IMR-90 (cell line): Measurements from ENCODE around the gene CLIC1. TPM values are rescaled to one million over a fixed set of nuclear protein-coding genes. Genes with fewer than 3 reads are reported as not detected.

ENCODE experiments used
- ATAC-seq: fragments of 200-7000 bp; cut with Tn5 transposase; 2 replicates; pipeline ENCODE4 v1.9.1; 2020; ENCODE audit warnings: low read depth, mild to moderate bottlenecking, moderate library complexity
- BruUV-seq: library from RNA; stranded (reverse); fragments of 400-500 nt; replicated peaks from 2 replicates; lab custom pipeline; 2021; lab: Mats Ljungman, UMichigan
- CTCF ChIA-PET: fragments of 300-600 bp; formaldehyde crosslinking; extraction: SDS; loops from one replicate; lab custom pipeline; 2021; ENCODE audit warnings: antibody characterized with exemption; lab: Yijun Ruan, JAX
- POLR2A ChIA-PET: fragments of 300-600 bp; sonication (Branson Sonifier 250); formaldehyde crosslinking; loops from one replicate; lab custom pipeline; 2022; ENCODE audit warnings: antibody characterized with exemption; ENCODE audit not compliant: unreplicated experiment; lab: Charles Lee
- DNase-seq: peaks from one replicate; pipeline ENCODE4 v3.0.0; 2013
- H2AFZ ChIP-seq: replicated peaks from 2 replicates; pipeline ENCODE3; 2013; ENCODE audit warnings: low read length, mild to moderate bottlenecking; ENCODE audit not compliant: poor library complexity
- H2AK5ac ChIP-seq: 2 replicates; pipeline ENCODE4 v1.6.1; 2013; ENCODE audit warnings: low read depth, low read length, inconsistent platforms
- H2AK9ac ChIP-seq: replicated peaks from 2 replicates; pipeline ENCODE3; 2013; ENCODE audit warnings: mild to moderate bottlenecking, low read depth, low read length, moderate library complexity; ENCODE audit not compliant: poor library complexity
- H2BK120ac ChIP-seq: 2 replicates; pipeline ENCODE4 v1.6.1; 2013; ENCODE audit warnings: low read depth, low read length, inconsistent platforms
- H2BK15ac ChIP-seq: 3 replicates; pipeline ENCODE4 v1.6.1; 2013; ENCODE audit warnings: low read depth, low read length, inconsistent platforms
- H2BK20ac ChIP-seq: 2 replicates; pipeline ENCODE4 v1.6.1; 2013; ENCODE audit warnings: low read depth, mild to moderate bottlenecking, inconsistent platforms, low read length, moderate library complexity
- H2BK5ac ChIP-seq: 2 replicates; pipeline ENCODE4 v1.6.1; 2013; ENCODE audit warnings: mild to moderate bottlenecking, low read depth, low read length, inconsistent platforms; ENCODE audit not compliant: poor library complexity, severe bottlenecking
- H3K14ac ChIP-seq: replicated peaks from 2 replicates; pipeline ENCODE4 v1.6.1; 2013; ENCODE audit warnings: low read depth, low read length, inconsistent platforms
- H3K18ac ChIP-seq: 2 replicates; pipeline ENCODE4 v1.6.1; 2013; ENCODE audit warnings: low read depth, low read length, control low read depth
- H3K23ac ChIP-seq: 2 replicates; pipeline ENCODE4 v1.6.1; 2013; ENCODE audit warnings: low read depth, low read length, inconsistent platforms
- H3K27ac ChIP-seq: 2 replicates; pipeline ENCODE4 v1.5.1; 2013; ENCODE audit warnings: mild to moderate bottlenecking, control low read depth, low read length; ENCODE audit not compliant: insufficient read depth
- H3K27me3 ChIP-seq: 2 replicates; pipeline ENCODE4 v1.6.1; 2013; ENCODE audit warnings: low read length; ENCODE audit not compliant: control insufficient read depth, insufficient read depth
- H3K36me3 ChIP-seq: 2 replicates; pipeline ENCODE4 v1.6.1; 2013; ENCODE audit warnings: low read length, mixed read lengths; ENCODE audit not compliant: control insufficient read depth, insufficient read depth
- H3K4ac ChIP-seq: 2 replicates; pipeline ENCODE4 v1.6.1; 2013; ENCODE audit warnings: low read depth, low read length, inconsistent platforms
- H3K4me1 ChIP-seq: 2 replicates; pipeline ENCODE4 v1.6.1; 2013; ENCODE audit warnings: low read length, mixed read lengths; ENCODE audit not compliant: control insufficient read depth, insufficient read depth
- H3K4me2 ChIP-seq: 2 replicates; pipeline ENCODE4 v1.6.1; 2013; ENCODE audit warnings: low read depth, mild to moderate bottlenecking, control low read depth, low read length, moderate library complexity
- H3K4me3 ChIP-seq: 2 replicates; pipeline ENCODE4 v1.5.1; 2013; ENCODE audit warnings: low read depth, mild to moderate bottlenecking, control low read depth, low read length, moderate library complexity; ENCODE audit not compliant: insufficient read depth
- H3K56ac ChIP-seq: 2 replicates; pipeline ENCODE4 v1.6.1; 2013; ENCODE audit warnings: low read length, inconsistent platforms; ENCODE audit not compliant: insufficient read depth; ENCODE audit errors: extremely low read depth
- H3K79me1 ChIP-seq, 2 experiments: 2 replicates each; pipeline ENCODE4 v1.6.1; 2013; ENCODE audit warnings: low read length in 2 of 2, inconsistent platforms in 1 of 2, low read depth in 1 of 2
- H3K9ac ChIP-seq: 2 replicates; pipeline ENCODE4 v1.6.1; 2013; ENCODE audit warnings: low read depth, low read length, control low read depth
- H3K9me1 ChIP-seq: 2 replicates; pipeline ENCODE4 v1.6.1; 2013; ENCODE audit warnings: low read length, inconsistent platforms; ENCODE audit not compliant: insufficient read depth
- H3K9me3 ChIP-seq: 2 replicates; pipeline ENCODE4 v1.6.1; 2013; ENCODE audit warnings: low read length; ENCODE audit not compliant: control insufficient read depth, insufficient read depth
- H4K20me1 ChIP-seq: 2 replicates; pipeline ENCODE4 v1.6.1; 2013; ENCODE audit warnings: low read length, inconsistent platforms; ENCODE audit not compliant: insufficient read depth
- H4K5ac ChIP-seq: 2 replicates; pipeline ENCODE4 v1.6.1; 2013; ENCODE audit warnings: mild to moderate bottlenecking, low read depth, low read length, control low read depth
- H4K8ac ChIP-seq, 2 experiments: 2 replicates each; pipeline ENCODE4 v1.6.1; 2013; ENCODE audit warnings: low read depth in 2 of 2, low read length in 2 of 2, control low read depth in 1 of 2, inconsistent platforms in 1 of 2
- H4K91ac ChIP-seq: 2 replicates; pipeline ENCODE4 v1.6.1; 2013; ENCODE audit warnings: low read depth, low read length, inconsistent platforms; ENCODE audit not compliant: insufficient read depth
- BHLHE40 ChIP-seq: fragments of 150-350 bp; IDR thresholded peaks from 2 replicates; pipeline ENCODE4 v1.6.1; 2016; ENCODE audit warnings: mild to moderate bottlenecking, low read depth, low read length
- CEBPB ChIP-seq: IDR thresholded peaks from 2 replicates; pipeline ENCODE4 v1.6.1; 2012; ENCODE audit warnings: low read depth, low read length, improper control_type of control experiment
- CHD1 ChIP-seq: IDR thresholded peaks from 2 replicates; pipeline ENCODE4 v1.6.1; 2012; ENCODE audit warnings: low read depth, low read length, improper control_type of control experiment
- CTCF ChIP-seq: conservative IDR thresholded peaks from 2 replicates; pipeline ENCODE4 v1.5.1; 2012; ENCODE audit warnings: mild to moderate bottlenecking, low read depth, low read length, improper control_type of control experiment
- FOS ChIP-seq: fragments of 150-350 bp; IDR thresholded peaks from 2 replicates; pipeline ENCODE4 v1.6.1; 2016; ENCODE audit warnings: low read depth, low read length
- MAFK ChIP-seq: IDR thresholded peaks from 2 replicates; pipeline ENCODE4 v1.6.1; 2012; ENCODE audit warnings: low read depth, low read length, improper control_type of control experiment
- MAZ ChIP-seq: IDR thresholded peaks from 2 replicates; pipeline ENCODE4 v1.6.1; 2012; ENCODE audit warnings: low read depth, mild to moderate bottlenecking, low read length, improper control_type of control experiment, moderate library complexity, borderline replicate concordance
- MXI1 ChIP-seq: IDR thresholded peaks from 2 replicates; pipeline ENCODE4 v1.6.1; 2012; ENCODE audit warnings: low read depth, mild to moderate bottlenecking, low read length, moderate library complexity, borderline replicate concordance
- NFE2L2 ChIP-seq: fragments of 150-350 bp; IDR thresholded peaks from 2 replicates; pipeline ENCODE4 v1.6.1; 2016; ENCODE audit warnings: low read depth, mild to moderate bottlenecking, low read length
- POLR2A ChIP-seq: IDR thresholded peaks from 2 replicates; pipeline ENCODE4 v1.6.1; 2012; ENCODE audit warnings: mild to moderate bottlenecking, low read depth, low read length
- RAD21 ChIP-seq: IDR thresholded peaks from 2 replicates; pipeline ENCODE4 v1.6.1; 2012; ENCODE audit warnings: low read length, improper control_type of control experiment
- RCOR1 ChIP-seq: IDR thresholded peaks from 2 replicates; pipeline ENCODE4 v1.6.1; 2012; ENCODE audit warnings: mild to moderate bottlenecking, low read length, improper control_type of control experiment; ENCODE audit not compliant: insufficient replicate concordance
- RFX5 ChIP-seq: IDR thresholded peaks from 2 replicates; pipeline ENCODE4 v1.8.0; 2012; ENCODE audit warnings: low read depth, mild to moderate bottlenecking, low read length, moderate library complexity
- SMC3 ChIP-seq: fragments of 150-350 bp; IDR thresholded peaks from 2 replicates; pipeline ENCODE4 v1.6.1; 2016; ENCODE audit warnings: low read depth, mild to moderate bottlenecking, antibody characterized with exemption, low read length, moderate library complexity
- USF2 ChIP-seq: fragments of 150-350 bp; IDR thresholded peaks from 2 replicates; pipeline ENCODE4 v1.6.1; 2017; ENCODE audit warnings: mild to moderate bottlenecking, antibody characterized with exemption, low read length, low read depth
- WGBS, 2 experiments: methylation state at CpG; one replicate each; pipeline versions ENCODE4 v1.1.5 to v1.1.7; 2013; ENCODE audit warnings: missing lambda C conversion rate in 2 of 2; ENCODE audit not compliant: insufficient read length in 1 of 2; ENCODE audit errors: extremely low coverage in 2 of 2; 5-methylcytosine and 5-hydroxymethylcytosine counted together
- dilution Hi-C: fragments of 300-500 bp; cut with HindIII; formaldehyde crosslinking; loops from one replicate; pipeline ENCODE4 v1.14.3; 2018; ENCODE audit warnings: low sequenced_read_pairs; ENCODE audit not compliant: unreplicated experiment
- in situ Hi-C: fragments of 300-500 bp; cut with MboI; formaldehyde crosslinking; loops from 3 replicates; pipeline ENCODE4 v1.14.3; 2019; ENCODE audit warnings: low sequenced_read_pairs, inconsistent platforms, mixed read lengths
- intact Hi-C: fragments of 100-400 bp; cut with micrococcal nuclease; formaldehyde crosslinking; loops from 2 replicates; pipeline ENCODE4 v1.10.0; 2022
- polyA plus RNA-seq, 3 experiments: library from polyadenylated mRNA; depleted of rRNA; stranded (reverse); fragments of >200 nt; gene quantifications; 2 replicates each; pipeline ENCODE4 v1.2.3, GENCODE V29; 2012; ENCODE audit warnings: low replicate concordance in 1 of 3
- total RNA-seq: library from RNA; depleted of rRNA; stranded (reverse); fragments of >200 nt; gene quantifications from 2 replicates; pipeline ENCODE4 v1.2.3, GENCODE V29; 2012
- TF ChIP-seq, protein P1 (sequence below): fragments of 150-350 bp; IDR thresholded peaks from 2 replicates; pipeline ENCODE4 v1.6.1; 2016; ENCODE audit warnings: low read depth, mild to moderate bottlenecking, low read length, moderate library complexity, borderline replicate concordance

CLIC1 gene
- total and polyA plus RNA-seq, 2 of the 4 experiments (the other 2 are of a cell fraction): 706 to 1,185 TPM

DNA sequence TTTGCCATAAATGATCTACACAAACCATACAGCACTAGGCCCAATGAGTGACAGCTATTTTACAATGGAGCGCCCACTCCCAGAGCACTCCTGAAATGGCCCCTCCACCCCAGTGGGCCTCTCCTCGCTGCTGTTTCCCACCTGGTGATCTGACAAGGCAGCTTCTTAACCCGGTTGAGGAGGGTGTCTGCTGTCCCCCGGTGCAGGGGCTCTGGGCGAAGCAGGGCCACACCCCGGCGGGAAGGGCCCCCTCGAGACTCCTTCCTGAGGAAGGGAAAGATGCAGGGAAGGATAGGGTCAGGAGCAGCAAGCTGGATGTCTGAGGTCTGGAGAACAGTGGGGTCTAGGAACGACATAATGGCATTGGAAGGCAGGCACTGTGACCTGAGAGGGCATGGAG lies 43.4 kb downstream of the CLIC1 start:
- H4K8ac ChIP-seq: no peak overlapping the region
- H2BK15ac ChIP-seq: no peak overlapping the region
- TF ChIP-seq BHLHE40: no peak
- no peak for TF ChIP-seq CTCF
- TF ChIP-seq CEBPB: no peak
- no peak for TF ChIP-seq RCOR1
- no peak for TF ChIP-seq POLR2A
- TF ChIP-seq, protein P1, sequence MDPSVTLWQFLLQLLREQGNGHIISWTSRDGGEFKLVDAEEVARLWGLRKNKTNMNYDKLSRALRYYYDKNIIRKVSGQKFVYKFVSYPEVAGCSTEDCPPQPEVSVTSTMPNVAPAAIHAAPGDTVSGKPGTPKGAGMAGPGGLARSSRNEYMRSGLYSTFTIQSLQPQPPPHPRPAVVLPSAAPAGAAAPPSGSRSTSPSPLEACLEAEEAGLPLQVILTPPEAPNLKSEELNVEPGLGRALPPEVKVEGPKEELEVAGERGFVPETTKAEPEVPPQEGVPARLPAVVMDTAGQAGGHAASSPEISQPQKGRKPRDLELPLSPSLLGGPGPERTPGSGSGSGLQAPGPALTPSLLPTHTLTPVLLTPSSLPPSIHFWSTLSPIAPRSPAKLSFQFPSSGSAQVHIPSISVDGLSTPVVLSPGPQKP: no peak
- no peak for TF ChIP-seq MXI1
- no peak for TF ChIP-seq SMC3
- no peak for TF ChIP-seq CHD1
- no peak for TF ChIP-seq MAFK
- no peak for TF ChIP-seq FOS
- no peak for TF ChIP-seq USF2
- TF ChIP-seq RAD21: no peak
- TF ChIP-seq NFE2L2: no peak
- TF ChIP-seq RFX5: no peak
- TF ChIP-seq MAZ: no peak
- 0 out of 2 replicates have a peak, but pooled peaks cover 4% of the 10 kb centered on the region for H4K20me1 ChIP-seq
- H4K5ac ChIP-seq: no peak overlapping the region
- in situ Hi-C loops: no loop called here
- intact Hi-C loops: no loop called here
- 92% methylated on average over 7 of the region's 9 CpGs; no CpG with 5 or more reads in 1 of the 2 experiments for WGBS, 2 experiments
- H2AK5ac ChIP-seq: no peak overlapping the region
- no peak overlapping the region for H3K4me2 ChIP-seq
- dilution Hi-C loops: no loop called here
- H2AFZ ChIP-seq: no peak overlapping the region
- H3K56ac ChIP-seq: no peak overlapping the region
- H4K91ac ChIP-seq: no peak overlapping the region
- H3K4me1 ChIP-seq: no peaks in the 10 kb centered on the region
- no peak overlapping the region for H3K4me3 ChIP-seq
- peaks cover 4 to 18% of the 10 kb centered on the region in 2 experiments; a peak in 3 of 4 replicates for H3K79me1 ChIP-seq
- no TSS peak for BruUV-seq
- ChIA-PET POLR2A (no interaction called here), CTCF (no interaction called here)
- H3K23ac ChIP-seq: no peak overlapping the region
- H3K36me3 ChIP-seq: peaks cover 69% of the 10 kb centered on the region
- no peak for DNase-seq
- H2BK20ac ChIP-seq: no peak overlapping the region
- H3K18ac ChIP-seq: no peak overlapping the region
- H3K27ac ChIP-seq: no peak overlapping the region
- H3K9me1 ChIP-seq: no peaks in the 10 kb centered on the region
- no peaks in the 10 kb centered on the region for H3K9me3 ChIP-seq
- no peak for ATAC-seq
- no peak overlapping the region for H2AK9ac ChIP-seq
- no peaks in the 10 kb centered on the region for H3K27me3 ChIP-seq
- no peak overlapping the region for H3K9ac ChIP-seq
- H2BK120ac ChIP-seq: no peak overlapping the region
- no peak overlapping the region for H3K4ac ChIP-seq
- no peak overlapping the region for H3K14ac ChIP-seq
- H2BK5ac ChIP-seq: no peak overlapping the region
